HG02678 (cell line): Measurements from ENCODE around the gene NID1.
"Not testable (repeated sequence)": the region's sequence is repeated elsewhere in the genome, so short reads cannot be mapped to it uniquely, and the experiment has no call there.

Experiments used
- ATAC-seq: cut with Tn5 transposase; IDR thresholded peaks from one replicate; pipeline ENCODE4 v1.9.1; 2021; ENCODE audit warnings: mild to moderate bottlenecking, moderate library complexity; ENCODE audit not compliant: unreplicated experiment

NID1 gene

DNA sequence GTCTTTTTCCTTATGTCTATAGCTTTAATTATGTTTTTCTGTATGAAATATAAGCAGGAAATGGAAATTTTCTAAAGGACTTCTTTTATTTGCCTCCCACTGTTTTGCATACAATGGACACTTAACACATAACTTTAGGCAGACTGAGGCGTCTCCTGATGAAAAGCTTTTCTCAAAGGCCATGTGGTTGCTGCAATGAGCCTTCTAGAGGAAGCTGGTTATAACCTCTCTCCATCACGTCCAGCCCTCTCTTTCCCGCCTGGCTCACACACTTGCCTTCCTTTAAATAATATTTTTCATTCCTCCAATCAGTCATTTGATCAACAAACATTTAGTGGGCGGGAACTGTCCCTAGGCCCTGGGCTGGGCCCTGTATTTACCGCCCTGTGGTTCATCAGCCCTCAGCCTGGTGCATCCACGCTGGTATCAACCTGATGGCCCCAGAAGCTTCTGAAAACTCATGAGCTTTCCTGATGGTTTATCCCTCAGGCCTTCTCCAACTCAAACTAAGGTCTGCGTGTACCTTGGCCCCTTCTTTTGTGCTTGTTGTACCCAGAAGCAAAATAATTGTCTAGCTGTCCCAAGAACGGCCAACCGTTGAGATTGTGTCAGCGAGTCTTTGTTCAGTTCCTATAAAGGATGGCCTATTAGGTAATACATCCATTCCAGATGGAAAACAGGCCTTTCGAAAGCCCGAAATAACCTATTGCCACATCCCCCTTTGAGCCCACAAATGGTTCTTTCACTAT, 122.8 kb downstream of the NID1 start:
- ATAC-seq = no peak

DNA sequence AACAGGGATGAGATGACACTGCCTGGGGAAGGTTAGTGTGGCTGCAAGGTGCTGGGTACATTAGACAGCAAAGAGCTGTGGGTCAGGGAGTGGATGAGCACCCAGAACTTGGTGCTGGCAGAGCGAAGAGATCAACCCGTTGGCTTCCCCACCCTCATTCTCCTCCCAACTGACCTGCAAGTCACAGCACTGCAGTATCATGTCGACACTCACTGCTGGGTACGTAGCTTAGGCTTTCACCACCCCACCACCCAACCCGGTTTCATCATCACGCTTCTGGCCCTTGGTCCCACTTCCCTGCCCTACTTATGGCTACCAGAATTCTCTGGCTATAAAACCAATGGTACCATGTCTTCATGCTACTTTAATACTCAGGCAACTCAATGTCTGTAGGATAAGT, 124.6 kb downstream of the NID1 start:
- no peak for ATAC-seq

DNA sequence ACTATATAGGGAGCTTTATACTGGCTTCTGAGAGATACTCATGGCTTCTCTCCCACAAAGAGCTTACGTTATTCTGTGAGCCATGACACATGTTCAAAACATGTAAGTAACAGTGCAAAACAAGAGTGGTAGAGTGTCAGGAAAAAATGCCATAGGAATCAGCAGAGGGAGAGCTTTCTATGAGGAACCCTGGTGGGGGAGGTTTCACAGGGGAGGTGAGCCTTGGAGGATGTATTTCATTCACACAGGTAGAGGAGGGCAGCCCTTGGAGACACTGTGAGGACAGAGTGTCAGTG, 125.5 kb downstream of the NID1 start:
- no peak for ATAC-seq

DNA sequence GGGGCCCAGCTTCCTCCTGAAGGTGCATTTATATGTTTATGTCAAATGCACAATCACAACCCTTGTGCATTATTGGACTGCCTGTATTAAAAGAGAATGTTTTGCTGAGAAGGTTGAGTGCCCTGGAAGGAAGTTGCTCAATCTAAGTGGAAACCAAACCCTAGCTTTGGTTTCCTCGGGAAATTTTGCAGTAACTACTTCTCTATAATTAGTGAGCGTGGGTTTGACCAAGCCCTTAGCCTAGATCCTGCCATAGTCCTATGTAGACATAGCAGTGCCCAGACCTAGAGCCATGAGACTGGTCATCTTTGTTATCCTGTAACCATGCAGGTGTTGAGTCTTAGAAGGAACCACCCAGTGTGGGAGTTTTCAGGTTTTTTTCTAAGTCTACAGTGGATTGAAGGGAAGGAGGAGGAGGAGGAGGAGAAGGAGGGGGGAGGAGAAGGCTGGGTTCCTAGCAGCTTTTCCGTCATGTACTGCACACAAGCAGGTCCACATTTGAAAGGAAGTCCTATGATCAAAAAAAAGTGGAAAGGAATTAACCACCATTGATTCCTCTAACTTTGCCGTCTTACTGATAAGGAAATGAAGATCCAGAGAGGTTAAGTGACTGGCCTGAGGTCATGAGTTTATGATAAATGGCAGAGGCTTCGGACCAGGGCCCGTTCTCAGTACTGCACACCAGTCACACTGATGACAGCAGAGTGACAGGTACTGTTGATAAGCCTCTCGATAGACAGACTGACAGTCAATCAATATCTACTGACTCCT, 126.0 kb downstream of the NID1 start:
- peak; percentile 50 for ATAC-seq

DNA sequence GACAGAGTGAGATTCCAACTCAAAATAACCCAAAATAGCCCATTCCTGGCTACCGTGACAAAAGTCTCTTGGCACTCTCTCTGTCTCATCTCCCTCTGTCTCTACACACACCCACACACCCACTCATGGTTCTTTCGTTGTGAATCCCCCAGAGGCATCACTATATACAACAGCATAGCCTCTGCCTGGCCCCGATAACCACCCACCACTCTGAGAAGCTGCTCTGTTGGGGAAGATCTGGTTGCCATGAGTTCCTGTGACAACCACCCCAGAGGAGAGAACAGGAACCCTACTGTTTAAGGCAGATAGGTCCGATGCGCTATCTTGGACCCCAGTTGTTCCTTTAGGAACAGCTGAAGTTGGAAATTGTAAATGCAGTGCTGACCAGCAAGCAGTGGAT, 127.8 kb downstream of the NID1 start:
- peak; percentile 41 for ATAC-seq

DNA sequence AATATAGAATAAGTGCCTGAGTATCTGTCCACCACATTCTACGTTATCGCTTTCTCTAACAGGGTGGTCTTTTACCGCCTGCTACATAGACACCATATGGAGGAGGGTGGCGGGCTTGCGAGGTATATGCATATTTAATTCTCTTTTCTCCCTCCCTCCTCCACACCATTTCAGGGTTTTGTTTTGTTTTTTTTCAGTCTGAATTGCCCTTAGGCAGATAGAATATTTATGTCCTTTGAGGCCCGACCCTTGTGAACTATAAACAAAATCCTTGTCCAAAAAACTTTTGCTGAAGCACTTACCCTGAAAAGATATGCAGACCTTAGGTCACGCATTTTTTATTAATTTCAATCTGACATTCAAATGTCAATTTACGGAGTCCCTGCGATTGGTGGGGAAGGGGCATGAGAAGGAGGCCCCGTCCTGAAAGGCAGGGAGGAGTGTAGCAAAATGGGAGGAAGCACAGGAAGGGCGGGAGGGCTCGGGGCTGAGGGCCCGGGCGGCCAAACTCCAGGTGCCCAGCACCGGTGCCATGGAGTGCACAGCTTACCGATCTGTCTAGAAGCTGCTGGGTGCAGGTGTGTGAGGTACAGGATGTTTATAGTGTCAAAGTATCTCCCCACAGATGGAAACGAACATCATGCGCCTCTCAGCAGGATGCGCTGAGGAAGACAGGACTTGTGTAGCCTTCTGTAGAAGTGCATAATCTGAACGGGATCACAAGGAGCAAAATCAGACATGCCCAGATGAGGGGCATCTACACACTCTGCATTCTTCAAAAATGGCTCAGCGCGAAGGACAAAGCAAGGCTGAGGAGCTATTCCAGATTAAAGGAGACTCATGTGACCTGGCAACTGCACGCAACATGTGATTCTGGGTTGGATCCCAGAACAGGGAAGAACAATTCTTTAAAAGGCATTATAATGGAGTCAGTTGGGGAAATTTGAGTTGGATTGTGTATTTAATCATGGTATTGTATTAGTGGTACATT, 129.4 kb downstream of the NID1 start:
- ATAC-seq = no peak

DNA sequence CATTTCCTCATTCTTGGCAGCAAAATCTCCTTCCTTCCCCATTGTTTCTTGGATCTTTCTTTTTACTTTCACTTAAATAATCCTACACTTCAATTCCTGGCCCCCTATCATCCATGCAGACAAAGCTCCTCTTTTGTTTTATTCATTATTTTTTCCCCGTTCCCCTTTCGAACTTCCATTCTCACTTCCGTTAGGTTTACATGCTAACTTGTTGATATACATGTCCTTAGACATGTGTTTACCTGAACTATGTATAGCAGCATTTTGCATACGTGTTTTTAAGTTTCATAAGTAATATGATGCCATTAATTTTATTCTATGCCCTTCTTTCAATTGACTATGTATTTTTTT, 131.1 kb downstream of the NID1 start:
- ATAC-seq = no peak

DNA sequence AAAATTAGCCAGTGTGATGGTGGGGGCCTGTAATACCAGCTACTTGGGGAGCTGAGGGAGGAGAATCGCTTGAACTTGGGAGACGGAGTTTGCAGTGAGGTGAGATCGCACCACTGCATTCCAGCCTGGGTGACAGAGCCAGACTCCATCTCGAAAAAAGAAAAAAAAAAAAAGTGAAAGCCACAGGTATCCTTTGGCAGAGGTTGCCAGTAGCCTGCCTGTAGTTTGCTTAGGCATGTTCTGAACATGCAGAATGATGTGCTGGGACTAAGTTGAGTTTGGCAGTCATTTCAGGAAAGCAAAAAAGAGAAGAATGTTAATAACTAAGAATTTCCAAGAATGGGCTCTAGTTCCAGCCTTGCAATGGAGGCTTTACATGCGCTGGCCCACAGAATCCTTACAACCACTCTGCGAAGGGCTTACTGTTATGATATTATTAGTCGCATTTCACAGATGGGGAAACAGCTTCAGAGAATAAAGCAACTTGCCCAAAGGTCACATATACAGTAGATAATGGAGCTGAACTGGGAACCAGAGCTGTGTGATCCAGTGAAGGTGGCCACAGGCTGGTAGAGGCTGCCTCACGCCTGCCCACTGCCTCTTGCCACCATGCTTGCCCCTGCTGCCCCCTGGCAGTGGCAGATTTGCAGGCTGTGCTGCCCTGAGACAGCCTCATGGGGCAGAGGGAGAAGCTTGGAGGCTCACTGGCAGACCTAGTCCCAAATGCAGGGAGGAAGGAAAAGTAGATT, 131.7 kb downstream of the NID1 start:
- ATAC-seq = no peak

DNA sequence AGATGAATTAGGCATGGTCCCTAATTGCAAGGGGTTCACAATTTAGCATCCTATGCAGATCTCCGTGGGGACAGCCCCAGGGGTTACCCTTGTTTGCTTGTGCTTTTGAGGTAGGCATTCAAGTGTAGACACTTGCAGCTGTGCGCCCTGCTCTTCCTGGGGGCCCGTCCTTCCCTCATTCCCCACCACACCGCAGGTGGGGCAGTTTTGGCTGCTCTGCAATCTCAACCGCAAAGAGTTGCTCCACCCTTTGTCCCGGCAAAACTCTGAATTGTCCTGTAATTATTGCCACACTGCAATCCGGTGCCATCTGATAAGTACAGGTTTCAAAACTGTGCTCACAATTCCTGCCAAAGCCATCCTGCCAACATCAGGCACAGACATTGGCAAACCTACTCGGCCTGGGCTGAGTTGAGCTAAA, 132.8 kb downstream of the NID1 start:
- ATAC-seq = no peak

DNA sequence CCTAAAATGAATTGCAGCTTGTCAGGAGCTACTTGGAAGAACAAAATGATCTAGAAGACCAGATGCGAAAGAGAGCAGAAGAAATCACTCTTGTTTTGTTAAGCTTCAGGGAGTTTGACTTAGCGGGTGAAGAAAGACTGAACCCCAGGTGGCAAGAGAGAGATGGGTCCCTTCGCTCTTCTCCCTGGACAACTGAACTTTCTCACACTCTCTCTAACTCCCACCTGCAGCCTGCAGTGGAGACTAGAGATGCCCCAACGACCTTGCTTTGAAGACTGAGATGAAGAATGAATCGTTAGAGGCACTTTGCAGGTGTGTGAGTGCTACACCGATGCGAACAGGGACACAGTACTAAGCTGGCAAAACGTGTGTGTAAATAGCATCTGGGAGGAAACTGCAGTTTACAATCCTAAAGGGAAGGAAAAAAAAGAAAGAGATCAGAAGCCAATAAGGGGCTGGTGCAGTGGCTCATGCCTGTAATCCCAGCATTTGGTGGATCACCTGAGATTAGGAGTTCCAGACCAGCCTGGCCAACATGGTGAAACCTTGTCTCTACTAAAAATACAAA, 133.6 kb downstream of the NID1 start:
- ATAC-seq = no peak

DNA sequence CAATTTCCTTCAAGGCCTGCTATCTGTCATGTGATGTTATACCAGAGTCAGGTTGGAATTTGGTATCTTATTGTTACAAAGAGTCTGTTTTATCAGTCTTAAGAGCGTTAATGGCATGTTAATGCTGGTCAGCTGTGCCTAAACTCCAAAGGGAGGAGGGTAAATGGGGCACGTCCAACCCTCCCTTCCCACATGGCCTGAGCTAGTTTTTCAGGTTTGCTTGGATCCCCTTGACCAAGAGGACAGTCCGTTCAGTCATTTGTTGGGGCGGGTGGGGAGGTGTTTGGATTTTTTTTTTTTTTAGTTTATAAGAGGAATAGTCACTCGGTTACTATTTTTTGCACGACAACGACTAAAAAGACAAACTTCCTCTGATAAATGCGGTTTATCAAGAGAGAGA, 134.3 kb downstream of the NID1 start:
- no peak for ATAC-seq

DNA sequence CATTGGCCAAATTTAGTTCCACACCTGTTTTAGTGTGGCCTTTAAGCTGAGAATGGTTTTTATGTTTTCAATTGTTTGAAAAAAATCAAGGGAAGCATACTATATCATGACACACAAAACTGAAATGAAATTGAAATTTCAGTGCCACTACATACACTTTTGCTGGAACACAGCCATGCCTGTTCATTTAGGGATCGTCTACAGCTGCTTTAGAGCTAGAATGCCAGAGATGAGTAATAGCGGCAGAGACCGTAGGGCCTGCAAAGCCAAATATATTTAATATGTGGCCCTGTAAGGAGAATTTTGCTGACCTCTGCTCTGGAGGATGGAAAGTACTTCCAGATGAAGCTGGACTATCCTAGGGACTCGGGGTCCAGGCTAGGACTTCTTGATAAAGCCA, 135.7 kb downstream of the NID1 start:
- ATAC-seq = no peak

DNA sequence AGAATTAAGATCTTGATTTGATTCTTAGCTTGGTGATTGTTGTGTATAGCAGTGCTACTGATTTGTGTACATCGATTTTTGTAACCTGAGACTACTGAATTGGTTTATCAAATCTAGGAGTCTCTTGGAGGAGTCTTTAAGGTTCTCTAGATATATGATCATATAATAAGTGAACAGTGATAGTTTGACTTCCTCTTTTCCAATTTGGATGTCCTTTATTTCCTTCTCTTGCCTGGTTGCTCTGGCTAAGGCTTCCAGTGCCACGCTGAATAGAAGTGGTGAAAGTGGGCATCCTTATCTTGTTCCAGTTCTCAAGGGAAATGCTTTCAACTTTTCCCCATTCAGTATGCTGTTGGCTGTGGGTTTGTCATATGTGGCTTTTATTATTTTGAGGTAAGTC, 136.7 kb downstream of the NID1 start:
- ATAC-seq = no peak

DNA sequence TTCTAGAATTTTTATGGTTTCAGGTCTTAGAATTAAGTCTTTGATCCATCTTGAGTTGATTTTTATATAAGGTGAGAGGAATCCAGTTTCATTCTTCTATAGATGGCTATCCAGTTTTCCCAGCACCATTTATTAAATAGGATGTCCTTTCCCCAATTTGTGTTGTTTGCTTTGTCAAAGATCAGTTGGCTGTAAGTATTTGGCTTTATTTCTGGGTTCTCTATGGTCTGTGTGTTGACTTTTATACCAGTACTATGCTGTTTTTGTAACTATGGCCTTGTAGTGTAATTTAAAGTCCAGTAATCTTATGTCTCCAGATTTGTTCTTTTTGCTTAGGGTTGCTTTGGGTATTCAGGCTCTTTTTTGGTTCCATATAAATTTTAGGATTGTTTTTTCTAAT, 137.3 kb downstream of the NID1 start:
- not testable (repeated sequence) for ATAC-seq
